Keratinocyte (primary cell): ENCODE data around the gene CASP9. TPM values are rescaled to one million over a fixed set of nuclear protein-coding genes. Genes with fewer than 3 reads are reported as not detected.

ENCODE experiments used
- DNase-seq: peaks from one replicate; pipeline ENCODE4 v3.0.0-alpha.2; 2011; ENCODE audit warnings: low read depth, missing footprints, low spot score
- FAIRE-seq: peaks from 2 replicates; lab custom pipeline; 2011; peaks lifted over from hg19 to GRCh38; lab: Jason Lieb, UNC
- H2AFZ ChIP-seq: 2 replicates; pipeline ENCODE4 v1.6.0; 2012; ENCODE audit warnings: low read length, control low read depth, inconsistent platforms; ENCODE audit not compliant: control insufficient read depth
- H3K27ac ChIP-seq: 2 replicates; pipeline ENCODE4 v1.5.1; 2011; ENCODE audit warnings: low read length; ENCODE audit not compliant: control insufficient read depth, insufficient read depth
- H3K27me3 ChIP-seq: 3 replicates; pipeline ENCODE4 v1.6.0; 2011; ENCODE audit warnings: low read length; ENCODE audit not compliant: control insufficient read depth, insufficient read depth; ENCODE audit errors: extremely low read depth
- H3K36me3 ChIP-seq, 2 experiments: 2 replicates in 1 of 2; 3 replicates in 1 of 2; pipeline ENCODE4 v1.5.1; 2011; ENCODE audit warnings: low read length in 2 of 2, mild to moderate bottlenecking in 1 of 2; ENCODE audit not compliant: control insufficient read depth in 2 of 2, insufficient read depth in 2 of 2; ENCODE audit errors: extremely low read depth in 1 of 2
- H3K4me1 ChIP-seq: 3 replicates; pipeline ENCODE4 v1.5.1; 2011; ENCODE audit warnings: low read length; ENCODE audit not compliant: control insufficient read depth, insufficient read depth; ENCODE audit errors: extremely low read depth
- H3K4me2 ChIP-seq: 3 replicates; pipeline ENCODE4 v1.6.0; 2011; ENCODE audit warnings: low read depth, low read length; ENCODE audit not compliant: control insufficient read depth, insufficient read depth; ENCODE audit errors: extremely low read depth
- H3K4me3 ChIP-seq, 3 experiments: fragments of 200-600 bp in 1 of 3; sonication (generic) in 1 of 3; 2 replicates in 2 of 3; 3 replicates in 1 of 3; pipeline ENCODE4 v1.5.1; 2011 to 2016; ENCODE audit warnings: low read length in 3 of 3, mild to moderate bottlenecking in 3 of 3, control low read depth in 2 of 3, inconsistent platforms in 1 of 3, low read depth in 1 of 3, mixed read lengths in 1 of 3, mixed run types in 1 of 3, moderate library complexity in 1 of 3; ENCODE audit not compliant: control insufficient read depth in 2 of 3, insufficient read depth in 2 of 3; ENCODE audit errors: extremely low read depth in 1 of 3
- H3K79me2 ChIP-seq: 2 replicates; pipeline ENCODE4 v1.6.0; 2012; ENCODE audit warnings: low read length; ENCODE audit not compliant: control insufficient read depth, insufficient read depth
- H3K9ac ChIP-seq: 3 replicates; pipeline ENCODE4 v1.6.0; 2011; ENCODE audit warnings: low read length; ENCODE audit not compliant: control insufficient read depth, insufficient read depth; ENCODE audit errors: extremely low read depth
- H3K9me1 ChIP-seq: 3 replicates; pipeline ENCODE4 v1.6.0; 2011; ENCODE audit warnings: low read length; ENCODE audit not compliant: control insufficient read depth, insufficient read depth; ENCODE audit errors: extremely low read depth
- H3K9me3 ChIP-seq: 2 replicates; pipeline ENCODE4 v1.5.1; 2012; ENCODE audit warnings: low read depth, low read length; ENCODE audit not compliant: control insufficient read depth
- H4K20me1 ChIP-seq: 3 replicates; pipeline ENCODE4 v1.6.0; 2011; ENCODE audit warnings: low read length; ENCODE audit not compliant: control insufficient read depth, insufficient read depth; ENCODE audit errors: extremely low read depth
- CTCF ChIP-seq, 3 experiments: IDR thresholded peaks in 1 of 3; conservative IDR thresholded peaks in 1 of 3; optimal IDR thresholded peaks in 1 of 3; 2 replicates in 2 of 3; 3 replicates in 1 of 3; pipeline versions ENCODE3 to v1.5.1; 2011; ENCODE audit warnings: low read length in 3 of 3, mild to moderate bottlenecking in 3 of 3, moderate library complexity in 2 of 3, control low read depth in 1 of 3, inconsistent platforms in 1 of 3; ENCODE audit not compliant: insufficient read depth in 2 of 3; ENCODE audit errors: extremely low read depth in 1 of 3
- EZH2 ChIP-seq: IDR thresholded peaks from one replicate; pipeline ENCODE4 v1.6.1; 2012; ENCODE audit warnings: inconsistent platforms, mild to moderate bottlenecking, low read length, moderate library complexity
- dilution Hi-C: fragments of 300-500 bp; cut with MboI; formaldehyde crosslinking; loops from one replicate; pipeline ENCODE4 v1.7.0; 2020; ENCODE audit warnings: low sequenced_read_pairs; ENCODE audit not compliant: extremely low pct_ligation_motif_present
- polyA plus RNA-seq, 5 experiments: library from polyadenylated mRNA; depleted of rRNA in 3 of 5; stranded (reverse) in 3 of 5; stranded (forward) in 1 of 5; unstranded in 1 of 5; fragments of >200 nt; gene quantifications; 1 replicate in 1 of 5; 2 replicates in 3 of 5; 3 replicates in 1 of 5; pipeline versions ENCODE4 v1.2.1 to v1.2.3, GENCODE V29; 2011 to 2012; ENCODE audit warnings: missing spikeins in 2 of 5, low read depth in 1 of 5, low replicate concordance in 1 of 5

The CASP9 gene
- polyA plus RNA-seq, 1 donor (not counting 4 experiments of a cell fraction or from before 2014, with no cell fraction given) = 4.4 TPM

- H3K27me3 ChIP-seq = no peaks in the 10 kb centered on the region
- H3K4me2 ChIP-seq = no peak overlapping the region
- H3K9ac ChIP-seq = no peak overlapping the region
- FAIRE-seq (no peak), DNase-seq (no peak)
- no peaks in the 10 kb centered on the region for H3K9me1 ChIP-seq
- H3K4me3 ChIP-seq = no peak overlapping the region
- TF ChIP-seq CTCF (optimal IDR thresholded peaks at IDR 0.05 in 1 of 3, IDR thresholded peaks at IDR 0.05 in 1 of 3, conservative IDR thresholded peaks at IDR 0.05 in 1 of 3; ENCODE audit: extremely low read depth in 1 of 3, insufficient read depth in 2 of 3, low read length in 3 of 3) (no peak), EZH2 (no peak)
- H3K36me3 ChIP-seq = no peaks in the 10 kb centered on the region
- dilution Hi-C loops = no loop called here
- no peaks in the 10 kb centered on the region for H3K9me3 ChIP-seq
- no peak overlapping the region for H3K27ac ChIP-seq
- no peaks in the 10 kb centered on the region for H3K4me1 ChIP-seq
- no peaks in the 10 kb centered on the region for H4K20me1 ChIP-seq
- no peak overlapping the region for H2AFZ ChIP-seq
- no peaks in the 10 kb centered on the region for H3K79me2 ChIP-seq
Observed at GRCh38 chr1:15509586-15509985, 14.4 kb downstream of the CASP9 start.

- H3K36me3 ChIP-seq = no peaks in the 10 kb centered on the region
- TF ChIP-seq CTCF (optimal IDR thresholded peaks at IDR 0.05 in 1 of 3, IDR thresholded peaks at IDR 0.05 in 1 of 3, conservative IDR thresholded peaks at IDR 0.05 in 1 of 3; ENCODE audit: extremely low read depth in 1 of 3, insufficient read depth in 2 of 3, low read length in 3 of 3) = no peak
- no peak for TF ChIP-seq EZH2
- no peak overlapping the region for H3K9ac ChIP-seq
- dilution Hi-C loops = no loop called here
- no peak overlapping the region for H3K4me3 ChIP-seq
- H2AFZ ChIP-seq = no peak overlapping the region
- H3K27ac ChIP-seq = no peak overlapping the region
- no peaks in the 10 kb centered on the region for H3K4me1 ChIP-seq
- no peaks in the 10 kb centered on the region for H3K9me1 ChIP-seq
- H3K79me2 ChIP-seq = no peaks in the 10 kb centered on the region
- H4K20me1 ChIP-seq = no peaks in the 10 kb centered on the region
- H3K27me3 ChIP-seq = no peaks in the 10 kb centered on the region
- no peak for FAIRE-seq
- DNase-seq = no peak
- H3K4me2 ChIP-seq = no peak overlapping the region
- H3K9me3 ChIP-seq = no peaks in the 10 kb centered on the region
Observed at GRCh38 chr1:15508700-15509487, 15.1 kb downstream of the CASP9 start.
